Lung microvascular endothelial cell (primary cell): Measurements from ENCODE around the gene SFRP5. TPM values are rescaled to one million over a fixed set of nuclear protein-coding genes. Genes with fewer than 3 reads are reported as not detected.
A peak's percentile ranks its signal among the peaks of the same experiment; 100 is the strongest.

Experiments used
- DNase-seq, 2 donors: peaks; one replicate each; pipeline versions ENCODE4 v3.0.0 to v3.0.0-alpha.2; 2010; ENCODE audit warnings: low read depth in 2 of 2
- total RNA-seq: library from RNA; depleted of rRNA; stranded (reverse); fragments of >200 nt; gene quantifications from 2 replicates; pipeline ENCODE4 v1.2.1, GENCODE V29; 2014

The SFRP5 gene
- total RNA-seq, 1 donor from 2014 or later: not detected

DNA sequence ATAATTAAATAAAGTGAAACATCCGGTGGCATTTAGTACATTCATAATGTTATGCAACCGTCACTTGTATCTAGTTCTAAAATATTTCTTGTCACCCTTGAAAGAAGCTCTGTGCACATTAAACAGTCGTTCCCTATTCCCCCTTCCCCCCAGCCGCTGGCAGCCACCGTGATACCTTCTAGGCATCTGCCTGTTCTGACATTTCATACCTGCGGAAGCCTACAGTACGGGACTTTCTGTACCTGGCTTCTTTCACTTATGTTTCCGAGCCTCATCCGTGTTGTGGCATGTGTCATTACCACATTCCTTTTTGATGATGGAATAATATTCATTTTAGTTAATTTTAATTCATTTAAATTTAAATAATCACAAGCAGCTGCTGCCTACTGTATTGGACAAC is 13.9 kb upstream of the SFRP5 start:
- DNase-seq: no peak

DNA sequence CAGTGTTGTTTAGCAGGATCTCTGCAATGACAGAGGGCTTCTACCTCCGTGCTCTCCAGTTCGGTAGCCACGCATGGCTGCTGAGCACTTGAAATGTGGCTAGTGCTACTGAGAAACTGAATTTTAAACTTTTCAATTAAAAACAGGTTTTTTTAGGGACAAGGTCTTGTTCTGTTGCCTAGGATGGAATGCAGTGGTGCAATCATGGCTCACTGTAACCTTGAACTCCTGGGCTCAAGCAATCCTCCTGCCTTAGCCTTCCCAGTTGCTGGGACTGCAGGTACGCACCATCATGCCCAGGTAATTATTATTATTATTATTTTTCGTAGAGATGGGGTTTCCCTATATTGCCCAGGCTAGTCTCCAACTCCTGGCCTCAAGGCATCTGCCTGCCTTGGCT is 13.4 kb upstream of the SFRP5 start:
- DNase-seq: no peak

DNA sequence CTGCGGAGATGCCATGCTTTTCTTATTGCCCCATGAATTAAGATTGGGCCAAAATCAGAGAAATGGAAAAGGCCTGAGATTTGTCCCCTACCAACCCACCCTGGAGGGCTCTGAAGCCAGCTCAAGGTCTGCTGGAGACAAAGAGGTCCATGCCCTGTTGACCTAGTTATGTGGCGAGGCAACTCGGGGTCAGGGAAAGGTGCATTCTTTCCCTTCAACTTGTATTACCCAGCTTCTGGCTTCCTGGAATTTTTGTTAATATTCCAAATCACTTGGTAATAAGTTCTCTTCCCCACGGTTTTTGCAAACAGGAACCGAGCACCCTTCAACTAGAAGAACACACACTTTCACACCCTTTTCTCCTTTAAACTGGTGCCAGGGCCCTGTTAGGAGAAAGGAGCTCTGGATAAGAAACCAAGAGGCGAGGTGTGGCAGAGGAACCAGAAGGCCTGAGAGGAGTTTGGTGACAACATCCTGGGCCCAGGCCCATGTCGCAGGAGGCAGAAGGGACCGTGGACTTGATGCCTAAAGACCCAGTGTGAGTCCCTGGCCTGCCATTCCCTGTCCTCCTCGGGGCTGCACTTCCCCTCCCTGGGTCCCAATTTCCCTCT is 12.5 kb upstream of the SFRP5 start:
- DNase-seq: no peak

DNA sequence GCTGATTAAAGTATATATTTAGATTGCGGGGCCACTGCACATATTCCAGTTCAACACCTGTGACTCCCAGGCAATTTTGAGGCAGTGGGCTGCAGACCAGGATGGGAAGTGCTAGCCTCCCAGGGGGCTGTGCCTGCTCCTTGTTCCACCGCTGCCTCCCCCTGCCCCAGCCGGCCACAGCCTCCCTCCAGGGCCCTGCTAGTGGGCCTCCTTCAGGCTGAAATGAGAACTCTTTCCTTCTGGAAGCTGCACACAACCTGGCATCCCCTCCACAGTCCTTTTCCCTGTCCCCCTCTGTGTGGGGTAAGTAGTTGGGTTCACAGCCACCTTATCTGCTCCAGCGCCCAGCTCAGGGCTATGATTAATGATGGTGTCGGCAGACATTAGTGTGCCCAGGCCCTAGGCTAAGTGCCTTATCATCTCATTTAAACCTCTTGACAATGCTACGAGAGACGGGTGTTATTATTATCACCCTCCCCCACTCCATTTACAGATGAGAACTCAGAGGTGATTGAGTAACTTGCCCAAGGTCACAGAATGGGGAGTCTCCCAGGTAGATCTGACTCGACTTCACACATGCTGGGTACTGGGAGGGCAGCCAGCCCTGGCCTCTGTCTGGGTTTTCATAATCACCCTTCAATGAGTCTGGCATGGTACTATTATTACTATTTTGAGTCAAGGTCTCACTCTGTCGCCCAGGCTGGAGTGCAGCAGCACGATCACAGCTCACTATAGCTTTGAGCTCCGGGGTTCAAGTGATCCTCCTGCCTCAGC is 10.8 kb upstream of the SFRP5 start:
- no peak for DNase-seq

DNA sequence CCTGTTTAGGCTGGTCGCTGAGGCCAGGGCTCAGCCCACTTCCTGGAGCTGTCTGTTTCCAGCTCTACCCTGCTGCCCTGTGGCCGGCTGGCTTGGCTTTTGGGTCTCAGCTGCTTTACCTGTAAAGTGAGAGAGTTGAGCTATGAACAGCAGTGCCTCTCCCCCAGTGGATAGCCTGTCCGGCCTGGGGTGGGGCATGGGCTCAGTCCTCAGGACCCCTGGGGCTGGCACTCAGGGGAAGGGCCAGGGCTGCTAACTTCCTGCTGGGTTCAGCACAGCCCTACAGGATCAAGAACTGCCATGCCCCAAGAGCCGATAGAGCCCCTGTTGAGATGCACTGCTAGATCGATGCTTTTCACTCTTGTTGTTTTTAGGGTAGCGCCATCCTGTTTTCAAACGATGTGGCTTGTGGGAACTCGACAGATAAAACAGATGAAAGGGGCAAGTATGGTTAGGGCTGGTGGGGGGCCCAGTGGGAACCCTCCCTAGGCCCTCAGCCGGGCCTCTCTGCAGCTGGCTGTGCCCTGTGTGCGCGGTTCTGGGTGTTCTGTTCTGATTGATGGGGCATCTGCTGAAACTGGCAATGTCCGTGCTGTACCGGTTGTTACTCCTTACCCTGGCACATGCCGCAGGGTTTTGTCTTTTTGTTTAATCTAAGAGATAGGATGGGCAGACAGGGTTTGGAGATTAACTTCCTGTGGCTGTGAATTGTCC is 10.0 kb upstream of the SFRP5 start:
- no peak for DNase-seq

DNA sequence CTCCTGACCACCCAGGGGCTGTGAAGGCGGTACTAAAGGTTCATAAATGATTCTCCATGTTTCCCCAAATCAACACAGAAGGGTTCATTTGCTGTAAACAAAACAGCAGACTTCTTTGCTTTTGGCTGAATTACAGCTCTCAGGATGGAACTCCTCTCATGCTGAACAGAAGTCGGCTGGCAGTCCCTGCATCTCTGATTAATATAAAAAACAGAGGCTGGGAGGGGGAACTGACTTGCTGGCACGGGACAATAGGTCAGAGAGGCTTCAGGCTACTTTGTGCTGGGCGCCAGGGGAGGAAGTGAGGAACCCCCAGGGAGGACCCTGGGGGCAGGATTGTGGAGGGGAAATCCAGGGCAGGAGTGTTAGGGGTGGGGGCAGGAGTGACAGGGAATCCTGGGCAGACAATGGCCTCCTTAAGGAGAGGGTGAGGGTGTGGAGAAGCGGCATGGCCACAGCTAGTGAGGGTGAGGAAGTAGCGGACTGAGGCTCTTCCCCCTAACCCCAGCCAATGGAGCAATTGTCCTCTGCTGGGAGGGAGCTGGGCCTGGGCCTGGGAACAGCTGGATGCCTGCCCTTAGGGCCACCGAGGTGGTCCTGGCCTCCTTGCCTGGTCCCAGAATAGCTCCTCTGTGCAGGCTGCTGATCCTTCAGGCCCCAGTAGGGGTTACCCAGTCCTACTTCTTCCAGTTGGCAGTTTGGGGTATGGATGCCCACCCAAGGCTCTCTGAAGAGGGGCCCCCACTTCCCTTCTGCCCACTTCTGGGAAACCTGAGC is 9.2 kb upstream of the SFRP5 start:
- DNase-seq: no peak

DNA sequence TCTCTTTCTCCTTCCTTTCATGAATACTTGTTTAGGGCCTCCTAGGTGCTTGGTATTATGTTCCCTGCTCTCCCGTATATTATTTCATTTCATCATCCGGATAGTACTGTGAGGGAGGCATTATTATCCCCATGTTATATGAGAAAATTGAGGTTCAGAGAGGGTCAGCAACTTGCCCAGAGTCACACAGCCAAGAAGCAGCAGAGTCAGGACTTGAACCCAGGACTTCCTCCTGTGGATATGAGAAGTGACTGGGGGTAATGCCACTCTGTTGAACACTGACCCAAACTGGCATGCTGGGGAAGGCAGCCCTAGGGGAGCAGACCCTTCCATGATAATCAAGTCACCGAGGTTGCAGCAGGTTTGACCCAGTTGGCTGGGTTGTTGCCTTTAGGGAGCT is 8.2 kb upstream of the SFRP5 start:
- DNase-seq: no peak

DNA sequence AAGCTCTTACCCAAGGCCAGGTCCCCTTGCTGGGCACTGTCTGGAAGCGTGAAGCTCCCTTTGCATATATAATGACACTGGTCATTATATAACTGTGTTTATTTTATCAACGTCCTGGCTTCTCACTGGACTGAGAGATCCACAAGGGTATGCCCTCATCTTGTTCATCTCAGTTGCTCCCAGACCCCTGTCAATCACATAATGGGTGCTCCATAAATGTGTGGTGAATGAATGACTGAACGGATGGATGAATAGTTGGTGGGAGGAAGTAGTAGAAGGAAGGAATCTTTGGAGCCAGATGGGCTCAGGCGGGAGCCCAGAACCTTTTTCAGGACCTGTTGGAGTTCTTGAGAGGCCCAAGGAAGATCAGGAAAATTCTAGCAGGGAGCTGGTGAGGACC is 7.7 kb upstream of the SFRP5 start:
- no peak for DNase-seq

DNA sequence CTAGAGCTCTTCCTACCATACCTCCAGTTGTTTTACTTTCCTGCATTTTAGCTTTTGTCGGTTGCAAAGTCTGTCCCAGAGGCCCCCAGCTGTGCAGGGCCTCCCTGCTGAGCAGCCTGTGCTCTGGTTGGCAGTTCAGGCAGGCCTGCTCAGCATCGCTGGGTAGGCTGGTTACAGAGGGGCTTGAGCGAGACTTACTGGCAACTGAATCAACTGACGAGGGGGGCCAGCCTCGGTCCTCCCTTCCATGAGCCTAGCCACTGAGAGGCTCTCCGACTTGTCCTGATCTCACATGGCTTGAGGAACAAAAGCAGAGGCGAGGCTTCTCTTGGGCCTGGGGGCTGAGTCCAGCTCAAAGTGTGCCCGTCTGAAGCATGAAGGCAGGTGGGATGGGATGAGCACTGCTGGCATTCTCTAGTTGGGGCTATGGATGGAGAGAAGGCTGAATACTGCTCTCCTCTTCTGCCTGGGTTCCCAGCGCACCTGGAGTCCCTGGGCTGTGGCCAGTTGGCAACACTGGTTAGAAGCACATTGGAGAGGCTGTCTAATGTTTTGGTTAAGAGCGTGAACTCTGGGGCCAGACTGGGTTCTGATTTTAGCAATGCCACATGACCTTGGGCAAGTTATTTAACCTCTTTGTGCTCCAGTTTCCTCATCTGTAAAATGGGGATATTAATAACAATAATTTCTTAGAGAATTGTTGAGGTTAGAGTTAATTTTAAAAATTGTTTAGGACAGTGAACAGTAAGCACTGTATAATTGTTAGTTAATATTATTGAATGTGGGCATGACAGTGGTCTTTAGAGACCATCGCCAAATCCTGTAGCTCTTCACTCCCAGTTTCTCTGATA is 6.9 kb upstream of the SFRP5 start:
- DNase-seq: no peak

DNA sequence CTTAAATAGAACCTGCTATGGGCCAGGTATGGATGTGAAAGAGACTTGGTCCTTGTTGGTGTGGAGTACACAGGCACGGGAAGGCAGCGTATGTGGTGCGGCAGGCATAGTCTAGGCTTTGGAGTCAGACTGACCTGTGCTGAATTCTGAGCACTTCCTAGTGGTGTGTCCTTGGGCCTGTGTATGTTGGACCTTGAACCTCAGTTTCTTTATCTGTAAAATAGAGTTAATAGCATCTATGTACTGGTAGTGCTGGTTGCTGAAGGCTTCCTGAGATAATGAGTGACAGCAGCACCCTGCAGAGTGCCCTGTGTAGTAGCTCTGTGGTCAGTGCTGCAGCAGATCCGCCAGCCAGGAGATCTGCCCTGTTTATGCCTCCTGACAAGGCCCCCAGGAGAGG is 5.3 kb upstream of the SFRP5 start:
- DNase-seq: no peak

DNA sequence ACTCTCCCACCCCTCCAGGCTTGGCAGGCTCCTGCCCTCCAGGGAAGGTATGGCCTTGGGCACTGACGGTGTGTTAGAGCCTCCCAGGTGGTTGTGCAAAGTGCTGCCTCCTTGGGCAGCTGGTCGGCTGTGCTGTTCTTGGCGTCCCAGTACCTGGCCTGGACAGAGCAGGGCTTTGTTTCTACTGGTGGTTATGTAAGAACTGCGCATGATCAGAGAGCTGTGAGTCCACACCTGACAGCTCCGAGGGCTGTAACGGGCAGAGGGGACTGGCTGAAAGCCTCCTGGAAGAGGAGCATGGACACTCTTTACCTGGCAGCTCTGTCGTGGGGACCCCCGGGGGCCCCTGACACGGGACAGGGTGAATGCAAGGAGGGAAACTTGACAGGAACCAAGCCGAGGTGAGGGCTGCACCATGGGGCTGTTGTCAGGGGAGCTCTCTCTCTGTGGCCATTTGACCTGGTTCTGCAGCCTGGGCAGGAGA is 3.1 kb upstream of the SFRP5 start:
- no peak for DNase-seq

DNA sequence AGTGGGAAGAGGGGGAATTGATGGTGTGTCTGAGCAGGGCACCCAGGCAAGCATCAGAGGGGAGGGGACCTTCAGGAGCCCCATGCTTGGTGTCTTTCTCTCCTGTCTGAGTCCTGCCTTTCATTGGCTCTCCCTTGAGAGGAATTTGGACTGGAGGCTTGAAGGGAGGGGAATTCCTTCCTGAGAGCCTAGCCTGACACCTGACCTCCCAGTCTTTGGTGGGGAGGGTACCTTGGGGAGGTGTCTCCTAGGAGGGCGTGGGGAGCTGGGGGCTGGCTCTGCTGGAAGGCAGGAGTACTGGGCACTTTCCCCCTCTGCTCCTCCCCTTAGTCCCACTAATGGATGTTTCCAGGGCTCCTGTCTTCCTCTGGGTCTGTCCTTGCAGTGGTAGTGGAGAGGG is 1.3 kb upstream of the SFRP5 start:
- no peak for DNase-seq

DNA sequence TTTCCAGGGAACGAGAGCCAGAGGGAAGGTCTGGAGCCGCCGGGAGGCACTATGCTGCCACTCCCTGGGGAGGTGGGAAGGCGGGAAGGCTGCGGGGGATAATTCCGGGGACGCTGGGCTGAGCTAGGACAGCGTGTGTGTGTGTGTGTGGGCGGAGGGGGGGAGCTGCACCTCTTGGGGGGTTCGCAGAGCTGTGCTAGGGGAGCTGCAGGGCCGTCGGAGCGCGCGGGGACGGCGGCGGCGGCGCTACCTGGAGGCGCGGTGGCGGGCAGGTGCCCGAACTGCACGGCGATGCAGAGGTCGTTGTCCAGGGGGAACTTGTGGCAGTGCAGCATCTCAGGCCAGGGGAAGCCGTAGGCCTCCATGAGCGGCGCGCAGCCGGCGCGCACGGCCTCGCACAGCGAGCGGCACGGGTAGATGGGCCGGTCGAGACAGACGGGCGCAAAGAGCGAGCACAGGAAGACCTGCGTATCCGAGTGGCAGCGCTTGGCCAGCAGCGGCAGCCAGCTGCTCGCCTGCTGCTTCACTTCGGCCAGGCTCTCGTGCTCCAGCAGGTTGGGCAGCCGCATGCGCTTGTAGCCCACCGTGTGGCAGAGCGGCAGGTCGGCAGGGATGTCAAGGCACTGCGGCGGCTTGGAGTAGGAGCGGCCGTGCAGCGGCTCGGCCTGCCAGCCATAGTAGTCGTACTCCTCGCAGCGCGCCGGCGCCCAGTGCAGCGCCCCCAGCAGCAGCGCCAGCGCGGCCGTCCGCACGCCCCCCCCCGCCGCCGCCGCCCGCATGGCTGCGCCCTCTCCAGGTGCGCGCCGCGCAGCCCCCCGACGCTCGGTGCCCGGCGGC is 526 bp downstream of the SFRP5 start:
- peak; percentile 31 to 51 for DNase-seq

DNA sequence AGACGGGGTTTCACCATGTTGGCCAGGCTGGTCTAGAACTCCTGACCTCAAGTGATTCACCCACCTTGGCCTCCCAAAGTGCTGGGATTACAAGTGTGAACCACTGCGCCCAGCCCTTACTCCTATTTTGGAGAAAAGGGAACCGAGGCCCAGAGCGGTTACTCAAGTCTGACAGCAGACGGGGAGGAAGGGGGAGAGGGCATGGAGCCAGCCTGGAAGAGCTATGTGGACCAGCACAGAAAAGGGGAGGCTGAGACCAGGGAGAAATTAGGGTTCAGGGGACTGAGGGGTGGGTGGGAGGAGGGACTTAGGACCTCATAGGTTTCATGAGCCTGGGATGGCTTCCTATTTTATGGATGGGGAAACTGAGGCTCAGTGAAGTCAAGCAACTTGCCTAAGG is 1.5 kb downstream of the SFRP5 start:
- DNase-seq: no peak

DNA sequence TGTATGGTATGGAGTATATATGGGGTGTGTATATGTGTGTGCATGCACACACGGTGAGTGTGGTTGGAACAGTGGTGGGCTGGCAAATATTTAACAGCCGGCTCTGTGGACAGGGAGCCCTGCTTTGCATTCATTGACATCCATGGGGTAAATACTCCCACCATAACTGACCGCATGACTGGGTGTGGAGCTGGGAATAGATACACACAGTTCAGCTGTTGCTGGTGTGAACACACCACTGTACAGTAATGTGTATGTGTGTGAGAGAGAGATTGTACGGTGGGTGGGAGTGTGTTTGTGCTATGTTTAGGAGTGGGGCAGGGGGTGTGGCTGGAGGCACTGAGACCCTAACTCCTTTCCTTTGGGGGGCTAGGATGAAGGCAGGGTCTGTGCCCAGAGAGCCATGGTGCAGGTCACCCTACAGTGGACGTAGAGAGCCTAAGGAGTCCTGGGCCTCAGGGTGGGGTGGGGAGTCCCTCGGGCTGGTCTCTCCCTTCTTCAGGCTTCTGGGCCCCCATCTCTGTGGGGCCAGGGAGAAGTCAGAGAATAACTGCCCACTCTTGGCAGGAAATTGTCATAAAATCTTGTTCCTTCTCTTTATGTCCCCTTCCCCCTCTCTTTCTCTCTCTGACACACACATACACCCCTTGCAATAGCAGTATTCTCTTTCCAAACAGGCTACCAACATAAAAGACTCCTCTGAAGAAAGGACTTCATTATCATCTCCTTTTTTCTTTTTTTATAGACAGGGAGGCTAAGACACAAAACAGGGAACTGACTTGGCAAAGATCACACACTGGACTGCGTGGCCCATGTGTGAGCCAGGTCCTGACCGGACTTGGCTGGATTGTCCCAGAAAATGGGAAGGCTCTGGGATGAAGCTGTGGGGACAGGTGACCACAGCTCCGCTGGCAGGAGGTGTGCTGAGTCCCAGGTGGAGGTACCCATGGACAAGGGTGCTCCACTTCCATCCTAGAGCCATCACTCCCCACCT is 3.2 kb downstream of the SFRP5 start:
- no peak for DNase-seq

DNA sequence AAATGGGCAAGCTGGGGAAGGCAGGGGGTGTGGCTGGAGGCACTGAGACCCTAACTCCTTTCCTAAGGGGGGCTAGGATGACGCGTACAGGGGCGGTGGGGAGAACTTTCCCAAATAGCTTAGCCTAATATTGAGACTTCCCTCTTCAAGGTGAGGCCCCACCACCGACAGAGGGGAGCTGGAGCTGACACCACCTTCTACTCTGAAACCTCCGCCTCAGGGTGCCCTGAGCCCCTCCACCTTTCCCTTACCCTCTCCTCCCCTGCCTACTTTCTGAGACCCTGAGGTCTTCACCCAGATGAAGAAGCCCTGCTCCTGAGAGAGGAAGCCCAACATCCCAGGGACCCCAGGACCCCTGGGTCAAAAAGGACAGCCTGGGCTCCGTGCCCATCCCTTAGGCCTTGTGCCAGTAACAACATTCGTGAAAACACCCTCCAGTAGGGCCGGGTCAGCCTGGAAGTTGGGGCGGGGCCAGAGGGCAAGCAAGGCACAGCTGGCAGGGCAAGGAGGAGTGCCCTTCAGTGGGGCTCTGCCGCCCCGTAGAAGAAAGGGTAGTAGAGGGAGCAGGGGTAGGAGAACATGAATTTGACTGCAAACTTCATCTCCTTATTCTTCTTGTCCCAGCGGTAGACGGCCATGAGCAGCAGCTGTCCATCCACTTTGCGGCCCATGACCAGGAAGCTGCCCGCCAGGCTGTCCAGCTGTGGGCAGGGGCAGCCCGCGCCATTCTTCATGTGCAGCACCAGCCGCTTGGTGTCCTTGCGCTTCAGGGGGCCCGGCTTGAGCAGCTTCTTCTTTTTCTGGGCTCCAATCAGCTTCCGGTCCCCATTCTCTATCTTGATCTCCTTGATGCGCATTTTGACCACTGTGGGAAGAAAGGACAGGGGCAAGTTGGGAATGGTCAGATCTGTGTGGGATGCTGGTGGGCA is 4.5 kb downstream of the SFRP5 start:
- DNase-seq: no peak

DNA sequence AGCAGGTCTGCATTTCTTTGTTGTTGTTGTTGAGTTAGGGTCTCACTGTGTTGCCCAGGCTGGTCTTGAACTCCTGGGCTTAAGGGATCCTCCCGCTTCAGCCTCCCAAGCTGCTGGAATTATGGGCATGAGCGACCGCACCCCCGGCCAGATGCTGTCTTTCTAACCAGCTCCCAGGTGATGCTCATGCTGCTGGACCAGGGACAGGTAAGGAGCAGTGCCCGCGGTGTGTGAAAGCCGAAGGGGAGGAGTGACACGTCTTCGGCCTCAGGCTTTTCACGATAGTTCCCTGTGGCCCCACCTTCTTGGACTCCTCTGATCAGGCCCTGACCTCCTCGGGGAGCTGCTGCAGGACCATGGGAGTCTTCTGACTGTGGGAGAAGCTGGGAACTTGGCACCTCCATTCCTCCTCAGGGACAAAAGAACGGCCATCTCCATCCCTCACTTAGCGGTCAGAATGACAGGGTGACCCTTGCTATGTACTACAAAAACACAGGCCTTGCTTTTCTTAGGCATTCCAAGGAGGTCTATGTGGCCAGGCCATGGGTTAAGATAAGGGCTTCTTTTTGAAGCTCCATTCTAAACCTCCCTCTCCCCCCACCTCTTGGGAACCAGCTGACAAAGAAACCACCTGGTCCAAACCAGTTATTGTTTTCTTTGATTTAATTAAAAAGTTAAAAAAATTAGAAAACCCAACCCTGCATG is 5.5 kb downstream of the SFRP5 start:
- DNase-seq: no peak
